NCI-H82 treated with DMSO at 0.1 percent for 48 hours (cell line): ENCODE measurements around the gene CNOT2.

Experiments
- DNase-seq: peaks from one replicate; lab custom pipeline; 2025; ENCODE audit not compliant: unreplicated experiment; lab: John Stamatoyannopoulos, UW

CNOT2 gene

DNA sequence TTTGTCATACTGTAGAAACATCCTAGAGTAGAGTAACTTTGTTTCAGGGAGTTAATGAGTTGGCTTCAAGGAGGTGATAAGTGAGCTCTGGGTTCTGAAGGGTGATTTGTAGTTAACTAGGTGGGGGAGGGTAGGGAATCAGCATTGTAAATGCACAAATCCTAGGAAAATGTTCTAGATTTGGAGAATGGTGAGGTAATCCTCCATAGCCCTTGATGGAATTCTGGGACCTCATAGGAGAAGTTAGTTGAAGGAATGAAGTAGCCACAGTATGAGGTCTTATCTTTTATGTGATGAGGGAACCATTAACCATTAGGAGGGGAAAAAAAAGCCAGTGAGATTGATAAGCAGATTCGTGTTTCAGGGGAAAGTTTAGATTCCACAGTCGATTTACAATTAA lies 8.0 kb downstream of the CNOT2 start:
- DNase-seq: no peak

GRCh38 chr12:70251661-70252060 lies 8.4 kb downstream of the CNOT2 start:
- DNase-seq: no peak

DNA sequence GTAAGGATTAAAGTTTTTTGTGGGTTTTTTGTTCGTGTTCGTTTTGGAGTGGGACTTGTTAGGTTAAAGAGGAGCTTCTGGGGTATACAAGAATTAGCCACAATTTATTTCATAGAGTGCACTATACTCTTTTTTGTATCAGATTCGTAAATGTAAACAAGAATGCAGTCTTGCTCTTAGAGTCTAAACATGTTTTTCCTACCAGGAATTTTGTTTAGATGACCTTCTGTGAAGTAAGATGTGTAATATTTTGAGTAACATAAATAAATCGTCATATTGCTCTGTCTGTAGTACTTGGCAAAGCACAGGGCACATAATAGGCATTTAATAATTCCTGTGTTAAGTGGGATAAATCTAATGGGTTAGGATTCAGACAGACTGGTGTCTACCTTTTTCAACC lies 9.6 kb downstream of the CNOT2 start:
- no peak for DNase-seq

GRCh38 chr12:70254225-70254624 lies 11.0 kb downstream of the CNOT2 start:
- no peak for DNase-seq

GRCh38 chr12:70254846-70255245 lies 11.6 kb downstream of the CNOT2 start:
- DNase-seq: no peak

GRCh38 chr12:70255311-70255710 lies 12.1 kb downstream of the CNOT2 start:
- DNase-seq: no peak

DNA sequence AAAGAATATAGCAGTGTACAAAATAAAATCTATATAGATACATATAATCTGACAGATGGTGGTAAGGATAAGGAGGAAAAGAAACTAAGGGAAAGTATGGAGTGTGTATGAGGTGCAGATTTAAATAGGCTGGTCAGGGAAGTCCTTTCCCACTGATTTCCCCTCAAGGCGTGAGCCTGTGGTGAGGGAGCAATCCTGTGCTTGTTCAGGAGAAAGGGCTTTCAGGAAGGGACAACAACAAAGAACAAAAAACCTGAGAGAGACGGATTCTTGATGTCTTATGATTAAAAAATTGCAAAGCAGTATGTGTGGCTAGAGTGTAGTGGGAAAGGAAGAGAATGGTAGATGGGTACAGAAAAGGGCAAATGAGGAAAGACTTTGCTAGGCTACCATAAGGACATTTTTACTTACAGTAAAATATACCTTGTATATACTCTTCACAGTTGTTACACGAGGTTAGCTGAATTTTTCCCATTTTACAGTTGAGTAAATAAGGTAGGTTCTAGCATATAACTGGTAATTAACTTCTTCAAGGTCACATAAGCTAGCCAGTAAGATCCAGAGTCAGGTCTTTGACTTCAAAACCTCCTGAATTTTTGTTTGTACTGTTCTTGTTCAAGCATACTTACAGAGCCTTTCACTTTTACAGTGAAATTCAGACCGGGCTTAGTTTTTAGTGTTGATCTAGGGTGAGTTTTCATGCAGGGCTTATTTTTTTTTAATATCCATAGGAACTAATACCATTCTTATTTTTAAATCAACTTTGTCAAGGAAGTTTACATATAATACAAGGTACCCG lies 15.6 kb downstream of the CNOT2 start:
- DNase-seq: no peak

GRCh38 chr12:70260646-70261045 lies 17.4 kb downstream of the CNOT2 start:
- DNase-seq: no peak

GRCh38 chr12:70264067-70264867 lies 21.0 kb downstream of the CNOT2 start:
- no peak for DNase-seq

DNA sequence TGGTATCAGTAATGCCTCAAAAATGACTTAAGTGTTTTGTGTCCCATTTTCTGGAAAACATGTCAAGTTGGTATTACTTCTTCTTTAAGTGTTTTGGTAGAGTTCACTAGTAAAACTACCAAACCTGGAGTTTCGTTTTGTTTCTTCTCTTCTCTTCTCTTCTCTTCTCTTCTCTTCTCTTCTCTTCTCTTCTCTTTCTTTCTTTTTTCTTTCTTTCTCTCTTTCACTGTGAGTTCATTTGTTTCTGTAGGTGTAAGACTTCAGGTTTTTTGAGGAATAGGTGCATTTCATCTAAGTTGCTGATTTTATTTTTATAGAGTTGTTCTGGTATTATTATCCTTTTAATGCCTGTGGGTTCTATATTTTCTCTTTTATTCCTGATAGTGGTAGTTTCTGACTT lies 21.9 kb downstream of the CNOT2 start:
- DNase-seq: no peak

DNA sequence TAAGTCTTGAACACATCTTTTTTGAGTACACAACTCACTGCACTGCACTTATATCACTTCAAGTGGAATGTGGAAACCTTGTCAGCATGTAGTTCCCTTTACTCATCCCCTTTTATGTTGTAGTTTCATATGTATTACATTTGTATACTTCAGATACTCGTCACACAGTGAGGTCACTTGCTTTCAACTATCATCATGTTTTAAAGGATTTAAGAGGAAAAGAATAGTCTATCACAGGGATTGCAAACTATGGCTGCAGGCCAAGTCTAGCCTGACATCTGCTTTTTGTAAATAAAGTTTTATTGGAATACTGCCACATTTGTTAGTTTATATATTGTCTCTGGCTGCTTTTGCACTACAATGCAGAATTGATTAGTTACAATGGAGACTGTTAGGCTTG lies 24.3 kb downstream of the CNOT2 start:
- DNase-seq: no peak

GRCh38 chr12:70268972-70269371 lies 25.7 kb downstream of the CNOT2 start:
- no peak for DNase-seq

DNA sequence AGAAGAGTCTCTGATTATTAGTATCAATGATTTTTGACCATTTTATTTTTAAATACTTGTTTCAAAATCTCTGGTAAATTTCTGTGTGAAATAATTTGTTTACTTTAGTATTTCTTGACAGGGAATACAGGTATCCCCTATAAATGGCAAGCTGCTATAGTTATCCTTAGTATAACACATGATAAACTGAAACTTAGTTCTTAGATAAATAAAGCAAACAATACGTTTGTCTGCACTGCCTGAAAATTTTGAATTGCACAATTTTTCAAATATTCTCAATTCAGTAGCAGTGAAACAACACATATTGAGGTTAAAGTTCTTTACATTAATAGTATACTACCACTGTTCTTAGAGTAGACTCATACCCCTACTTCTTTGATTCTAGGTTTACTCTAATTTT lies 26.9 kb downstream of the CNOT2 start:
- DNase-seq: no peak

- peak; percentile 40 for DNase-seq
Observed at GRCh38 chr12:70271025-70271424, 27.8 kb downstream of the CNOT2 start.

DNA sequence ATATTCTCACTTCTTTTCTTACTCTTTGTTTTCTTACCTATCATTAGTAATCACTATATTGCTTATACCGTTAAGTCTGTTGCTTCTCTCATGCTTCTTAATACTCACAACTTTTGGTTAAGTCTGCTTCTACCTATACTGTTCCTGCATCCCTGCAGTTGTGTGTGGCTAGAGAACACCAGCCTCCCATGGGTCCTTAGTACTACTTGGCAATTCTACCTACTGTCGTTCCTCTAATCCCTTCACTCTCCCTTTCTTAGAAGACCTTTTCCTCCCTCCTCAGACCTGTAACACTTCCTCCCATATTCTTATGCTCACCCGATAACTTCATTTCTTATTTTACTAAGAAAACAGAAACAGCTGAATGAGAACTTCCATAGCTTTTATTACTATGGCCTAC lies 29.3 kb downstream of the CNOT2 start:
- no peak for DNase-seq

GRCh38 chr12:70275045-70275444 lies 31.8 kb downstream of the CNOT2 start:
- no peak for DNase-seq

DNA sequence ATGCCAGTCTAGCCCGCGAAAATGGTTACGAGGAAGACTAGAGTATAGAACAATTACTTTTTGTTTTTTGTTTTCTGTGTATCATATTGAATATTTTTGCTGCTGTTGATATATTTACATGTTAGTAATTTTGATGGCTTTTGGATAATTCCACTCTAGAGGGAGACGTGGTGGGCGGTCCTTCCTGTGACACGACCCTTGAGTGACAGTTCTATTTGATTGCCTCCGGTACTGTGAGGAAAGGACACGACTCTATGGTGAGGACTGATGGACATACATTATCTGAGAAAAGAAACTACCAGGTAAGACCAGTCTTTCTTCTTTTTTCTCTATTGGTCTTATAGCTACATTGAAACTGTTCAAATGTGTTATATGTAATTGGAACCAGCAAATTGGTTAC lies 34.7 kb downstream of the CNOT2 start:
- no peak for DNase-seq

DNA sequence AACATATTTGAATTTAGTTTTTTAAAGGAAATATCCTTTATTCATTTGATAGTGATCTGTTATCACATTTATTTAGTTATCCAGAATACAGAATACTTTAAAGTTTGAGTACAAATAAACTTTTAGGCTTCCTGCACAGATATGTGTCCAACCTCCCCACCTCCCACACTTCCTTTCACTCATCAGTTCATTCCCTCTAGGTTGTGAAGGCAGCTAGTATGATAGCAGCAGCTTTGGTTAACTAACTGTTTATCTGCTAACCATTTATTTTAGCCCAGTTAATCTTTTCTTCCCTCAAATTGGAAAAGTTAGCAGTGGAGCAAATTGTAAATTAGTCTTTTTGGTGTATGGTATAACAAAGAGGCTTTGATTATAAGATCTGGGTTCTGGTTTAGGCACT lies 35.7 kb downstream of the CNOT2 start:
- no peak for DNase-seq

GRCh38 chr12:70283232-70283631 lies 40.0 kb downstream of the CNOT2 start:
- no peak for DNase-seq

DNA sequence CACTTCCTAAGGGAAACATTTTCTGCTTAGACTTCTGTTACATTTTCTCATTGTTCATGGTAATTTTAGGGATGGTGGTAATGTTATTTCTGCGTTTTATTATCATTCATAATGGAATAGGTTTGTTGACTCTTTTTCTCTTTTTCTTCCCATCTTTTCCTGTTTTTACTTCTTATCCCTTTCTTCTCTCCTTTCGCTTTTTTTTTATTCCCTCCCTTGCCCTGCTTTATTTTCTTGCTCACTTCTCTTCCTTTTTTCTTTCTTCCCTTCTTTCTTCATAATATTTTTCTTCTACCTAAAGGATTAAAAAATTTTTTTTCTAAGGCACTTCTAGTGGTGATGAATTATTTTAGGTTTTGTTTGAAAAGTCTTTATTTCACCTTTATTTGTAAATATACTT lies 45.6 kb downstream of the CNOT2 start:
- DNase-seq: no peak

DNA sequence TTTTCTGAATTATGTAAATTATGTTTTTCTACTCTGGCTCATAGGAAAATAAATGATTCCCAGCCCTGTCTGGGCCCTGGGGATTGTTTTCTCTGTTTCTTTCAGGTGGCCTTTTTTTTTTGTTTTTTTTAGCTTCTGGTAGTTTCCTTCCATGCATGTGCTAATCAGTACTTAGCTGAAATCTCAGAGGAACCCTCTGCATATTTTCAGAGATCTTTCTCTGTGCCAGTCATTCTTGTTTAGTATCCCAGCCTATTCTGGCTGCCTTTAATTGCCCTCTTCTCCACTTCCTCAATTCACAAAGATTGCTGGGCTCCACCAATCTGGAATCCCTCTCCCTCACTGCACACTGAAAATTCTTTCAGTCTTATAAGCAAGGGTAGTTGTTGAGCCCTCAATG lies 46.9 kb downstream of the CNOT2 start:
- DNase-seq: no peak

GRCh38 chr12:70292017-70292776 lies 49.0 kb downstream of the CNOT2 start:
- DNase-seq: no peak
